CD14-positive monocyte (primary cell): ENCODE results near the gene CCL17. TPM values are rescaled to one million over a fixed set of nuclear protein-coding genes. Genes with fewer than 3 reads are reported as not detected.
A peak's percentile ranks its signal among the peaks of the same experiment; 100 is the strongest.

Experiments used
- DNase-seq, 3 donors: peaks; one replicate each; pipeline ENCODE4 v3.0.0-alpha.2; 2011 to 2022
- H2AFZ ChIP-seq: 2 replicates; pipeline ENCODE4 v1.6.0; 2012; ENCODE audit warnings: mild to moderate bottlenecking, low read depth, low read length, inconsistent platforms; ENCODE audit not compliant: insufficient read depth, poor library complexity, severe bottlenecking
- H3K27ac ChIP-seq, 2 donors: 1 replicate in 1 of 2; 2 replicates in 1 of 2; pipeline ENCODE4 v1.5.1; 2012 to 2013; ENCODE audit warnings: low read length in 2 of 2, control low read depth in 1 of 2, inconsistent platforms in 1 of 2, low read depth in 1 of 2, mild to moderate bottlenecking in 1 of 2
- H3K27me3 ChIP-seq, 2 donors: one replicate each; pipeline versions ENCODE4 v1.6.0 to v1.6.1; 2011 to 2013; ENCODE audit warnings: low read length in 2 of 2; ENCODE audit not compliant: control insufficient read depth in 2 of 2, insufficient read depth in 2 of 2
- H3K36me3 ChIP-seq, 2 donors: replicated peaks in 1 of 2; 1 replicate in 1 of 2; 2 replicates in 1 of 2; pipeline versions ENCODE4 v1.5.1 to v1.6.1; 2012 to 2013; ENCODE audit warnings: low read length in 2 of 2, control low read depth in 1 of 2, inconsistent platforms in 1 of 2, mild to moderate bottlenecking in 1 of 2; ENCODE audit not compliant: insufficient read depth in 2 of 2, control insufficient read depth in 1 of 2
- H3K4me1 ChIP-seq, 2 donors: 1 replicate in 1 of 2; 2 replicates in 1 of 2; pipeline versions ENCODE4 v1.5.1 to v1.6.1; 2012 to 2013; ENCODE audit warnings: low read length in 2 of 2, control low read depth in 1 of 2, inconsistent platforms in 1 of 2, mild to moderate bottlenecking in 1 of 2, moderate library complexity in 1 of 2; ENCODE audit not compliant: insufficient read depth in 2 of 2, control insufficient read depth in 1 of 2
- H3K4me2 ChIP-seq: replicated peaks from 2 replicates; pipeline ENCODE3; 2012; ENCODE audit warnings: low read length, moderate library complexity, mild to moderate bottlenecking; ENCODE audit not compliant: poor library complexity, severe bottlenecking; ENCODE audit errors: extremely low read depth
- H3K4me3 ChIP-seq, 3 experiments: fragments of 200-600 bp in 1 of 3; sonication (generic) in 1 of 3; replicated peaks in 1 of 3; 1 replicate in 2 of 3; 2 replicates in 1 of 3; pipeline ENCODE4 v1.5.1; 2011 to 2013; ENCODE audit warnings: low read length in 3 of 3, mild to moderate bottlenecking in 3 of 3, control low read depth in 2 of 3, low read depth in 2 of 3, inconsistent platforms in 1 of 3, moderate library complexity in 1 of 3
- H3K79me2 ChIP-seq: 2 replicates; pipeline ENCODE4 v1.6.0; 2012; ENCODE audit warnings: mild to moderate bottlenecking, control low read depth, inconsistent platforms, low read length, moderate library complexity; ENCODE audit not compliant: insufficient read depth
- H3K9ac ChIP-seq: 2 replicates; pipeline ENCODE4 v1.6.0; 2017; ENCODE audit warnings: low read length, mild to moderate bottlenecking; ENCODE audit not compliant: insufficient read depth, poor library complexity, severe bottlenecking
- H3K9me3 ChIP-seq, 2 donors: replicated peaks in 1 of 2; 1 replicate in 1 of 2; 2 replicates in 1 of 2; pipeline versions ENCODE4 v1.5.1 to v1.6.1; 2012 to 2013; ENCODE audit warnings: low read length in 2 of 2, control low read depth in 1 of 2; ENCODE audit not compliant: control insufficient read depth in 1 of 2, insufficient read depth in 1 of 2
- H4K20me1 ChIP-seq: 2 replicates; pipeline ENCODE4 v1.6.0; 2012; ENCODE audit warnings: mild to moderate bottlenecking, low read length, control low read depth, moderate library complexity; ENCODE audit not compliant: insufficient read depth
- H3K27ac Mint-ChIP-seq, 7 donors: one replicate each; pipeline ENCODE4 v1.8.0; 2020; ENCODE audit warnings: mild to moderate bottlenecking in 7 of 7, mixed read lengths in 7 of 7, moderate library complexity in 6 of 7, inconsistent platforms in 2 of 7
- H3K27me3 Mint-ChIP-seq, 3 donors: one replicate each; pipeline ENCODE4 v1.8.0; 2021 to 2022; ENCODE audit warnings: low read depth in 3 of 3, mild to moderate bottlenecking in 3 of 3, mixed read lengths in 3 of 3, moderate library complexity in 3 of 3, inconsistent platforms in 1 of 3
- H3K36me3 Mint-ChIP-seq, 2 donors: one replicate each; pipeline ENCODE4 v1.8.0; 2020; ENCODE audit warnings: mixed read lengths in 2 of 2, inconsistent platforms in 1 of 2, mild to moderate bottlenecking in 1 of 2
- H3K4me1 Mint-ChIP-seq: one replicate; pipeline ENCODE4 v1.8.0; 2020; ENCODE audit warnings: mild to moderate bottlenecking, mixed read lengths
- H3K4me3 Mint-ChIP-seq, 2 donors: one replicate each; pipeline ENCODE4 v1.8.0; 2020; ENCODE audit warnings: mild to moderate bottlenecking in 2 of 2, mixed read lengths in 2 of 2, moderate library complexity in 1 of 2
- H3K9me3 Mint-ChIP-seq, 7 donors: one replicate each; pipeline ENCODE4 v1.8.0; 2020 to 2022; ENCODE audit warnings: mixed read lengths in 7 of 7, mild to moderate bottlenecking in 6 of 7, moderate library complexity in 6 of 7, inconsistent platforms in 2 of 7
- WGBS: methylation state at CpG from one replicate; pipeline ENCODE4 v1.1.5; 2013; ENCODE audit warnings: missing lambda C conversion rate; ENCODE audit not compliant: insufficient coverage; 5-methylcytosine and 5-hydroxymethylcytosine counted together
- intact Hi-C, 2 donors: fragments of 100-400 bp; cut with micrococcal nuclease; formaldehyde crosslinking; loops; one replicate each; pipeline versions ENCODE4 v1.15.0 to v1.15.1; 2023
- polyA plus RNA-seq, 3 donors: library from polyadenylated mRNA; depleted of rRNA in 1 of 3; unstranded in 2 of 3; stranded (reverse) in 1 of 3; fragments of 300-500 nt in 2 of 3; fragments of >200 nt in 1 of 3; fragmentation: Illumina TruSeq in 2 of 3; gene quantifications; 1 replicate in 2 of 3; 2 replicates in 1 of 3; pipeline ENCODE4 v1.2.3, GENCODE V29; 2012 to 2021
- TF ChIP-seq, protein P1 (sequence below): fragments of 200-600 bp; IDR thresholded peaks from one replicate; pipeline ENCODE4 v1.8.0; 2022; ENCODE audit warnings: antibody characterized with exemption, mild to moderate bottlenecking

CCL17 gene
- polyA plus RNA-seq, 3 donors: not detected

DNA sequence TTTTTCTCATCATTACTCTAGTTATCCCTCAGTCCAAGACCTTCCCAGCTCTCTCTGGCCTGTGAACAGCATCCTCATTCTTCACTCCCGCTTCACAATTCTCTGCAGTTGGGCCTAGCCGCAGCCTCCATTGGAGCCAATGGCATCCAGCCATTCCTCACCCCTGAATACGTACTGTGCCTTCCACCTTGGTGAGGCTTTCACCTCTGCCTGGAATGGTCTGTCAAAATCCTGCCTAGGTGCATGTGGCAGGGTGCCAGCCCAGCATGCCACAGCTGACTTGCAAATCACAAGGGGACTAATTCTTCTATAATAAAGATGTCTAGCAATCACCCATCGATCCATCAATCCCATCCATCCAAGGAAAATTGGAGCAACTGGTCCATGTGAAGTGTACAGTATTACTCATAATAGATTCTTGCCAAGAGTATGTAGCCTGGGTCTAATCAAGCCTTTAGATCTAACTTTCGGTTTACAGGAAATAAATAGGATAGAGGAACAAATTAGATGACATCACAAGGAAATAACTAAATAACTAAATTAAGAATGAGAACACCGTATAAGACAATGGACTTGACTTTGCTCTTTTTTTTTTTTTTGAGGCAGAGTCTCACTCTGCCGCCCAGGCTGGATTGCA is 37.3 kb upstream of the CCL17 start:
- Mint-ChIP-seq H3K36me3 (no peaks in the 10 kb centered on the region), H3K27me3 (peaks cover 11 to 42% (median 16%) of the 10 kb centered on the region in 3 donors), H3K4me3 (peak overlapping the region in 1 of 2 donors; percentile 12), H3K9me3 (no peaks in the 10 kb centered on the region), H3K4me1 (peaks cover 10% of the 10 kb centered on the region), H3K27ac (no peak overlapping the region)
- H3K27me3 ChIP-seq: no peaks in the 10 kb centered on the region
- H3K27ac ChIP-seq: no peak overlapping the region
- no peak overlapping the region for H3K9ac ChIP-seq
- intact Hi-C loops: no loop called here
- H3K79me2 ChIP-seq: no peaks in the 10 kb centered on the region
- no peaks in the 10 kb centered on the region for H4K20me1 ChIP-seq
- H3K9me3 ChIP-seq: no peaks in the 10 kb centered on the region
- H2AFZ ChIP-seq: no peak overlapping the region
- no peak for DNase-seq
- no peaks in the 10 kb centered on the region for H3K36me3 ChIP-seq
- no peak overlapping the region for H3K4me3 ChIP-seq
- TF ChIP-seq, protein P1, sequence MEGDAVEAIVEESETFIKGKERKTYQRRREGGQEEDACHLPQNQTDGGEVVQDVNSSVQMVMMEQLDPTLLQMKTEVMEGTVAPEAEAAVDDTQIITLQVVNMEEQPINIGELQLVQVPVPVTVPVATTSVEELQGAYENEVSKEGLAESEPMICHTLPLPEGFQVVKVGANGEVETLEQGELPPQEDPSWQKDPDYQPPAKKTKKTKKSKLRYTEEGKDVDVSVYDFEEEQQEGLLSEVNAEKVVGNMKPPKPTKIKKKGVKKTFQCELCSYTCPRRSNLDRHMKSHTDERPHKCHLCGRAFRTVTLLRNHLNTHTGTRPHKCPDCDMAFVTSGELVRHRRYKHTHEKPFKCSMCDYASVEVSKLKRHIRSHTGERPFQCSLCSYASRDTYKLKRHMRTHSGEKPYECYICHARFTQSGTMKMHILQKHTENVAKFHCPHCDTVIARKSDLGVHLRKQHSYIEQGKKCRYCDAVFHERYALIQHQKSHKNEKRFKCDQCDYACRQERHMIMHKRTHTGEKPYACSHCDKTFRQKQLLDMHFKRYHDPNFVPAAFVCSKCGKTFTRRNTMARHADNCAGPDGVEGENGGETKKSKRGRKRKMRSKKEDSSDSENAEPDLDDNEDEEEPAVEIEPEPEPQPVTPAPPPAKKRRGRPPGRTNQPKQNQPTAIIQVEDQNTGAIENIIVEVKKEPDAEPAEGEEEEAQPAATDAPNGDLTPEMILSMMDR: no peak
- peaks cover 10 to 18% of the 10 kb centered on the region in 2 donors for H3K4me1 ChIP-seq
- WGBS: 95% methylated on average over 3 of the region's 7 CpGs
- H3K4me2 ChIP-seq: no peak overlapping the region

DNA sequence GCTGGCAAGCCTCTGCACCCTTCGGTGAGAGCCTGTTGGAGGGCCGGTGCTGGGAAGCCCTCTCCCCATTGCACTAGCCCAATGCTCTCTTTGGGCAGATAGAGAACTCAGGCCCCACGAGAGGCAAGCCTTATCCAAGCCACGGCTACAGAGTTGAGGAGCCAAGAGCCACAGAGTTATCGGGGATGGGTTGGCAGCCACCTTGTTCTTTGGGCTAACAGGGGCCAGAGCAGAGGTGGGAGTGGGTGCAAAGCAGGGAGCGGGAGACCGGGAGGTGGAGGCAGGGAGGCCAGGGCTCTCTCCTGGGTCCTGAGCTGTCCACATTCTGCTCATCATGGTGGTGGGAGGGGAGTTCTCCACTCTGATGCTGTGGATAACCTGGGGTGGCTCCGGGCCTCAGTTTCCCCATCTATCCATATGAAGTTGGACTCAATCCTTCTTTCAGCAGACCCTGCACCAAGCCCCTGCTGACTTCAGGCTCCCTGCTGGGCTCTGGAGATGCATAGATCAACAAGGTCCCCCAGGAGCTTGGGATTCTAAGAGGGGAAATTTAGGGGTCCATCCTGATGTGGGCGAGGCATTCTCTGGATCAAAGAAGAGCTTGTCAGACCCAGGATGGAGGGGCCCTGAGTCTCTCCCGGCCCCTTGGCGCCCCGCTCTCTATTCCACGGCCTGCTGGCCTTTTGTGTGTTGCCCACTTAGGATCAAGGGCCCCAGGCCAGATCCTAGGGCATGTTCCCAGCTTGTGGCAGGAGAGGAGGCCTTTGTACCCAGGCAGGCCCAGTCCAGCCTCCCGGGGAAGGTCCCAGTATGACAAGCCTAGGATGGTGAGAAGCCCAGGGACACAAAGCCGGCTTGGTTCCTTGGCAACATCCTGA is 32.8 kb upstream of the CCL17 start:
- H3K36me3 ChIP-seq: no peaks in the 10 kb centered on the region
- no peak for DNase-seq
- Mint-ChIP-seq H3K27ac (no peak overlapping the region), H3K4me3 (no peak overlapping the region), H3K36me3 (no peaks in the 10 kb centered on the region), H3K4me1 (peaks cover 1% of the 10 kb centered on the region), H3K9me3 (peaks cover 0 to 2% (median 0%) of the 10 kb centered on the region in 7 donors), H3K27me3 (peaks cover 9 to 29% (median 16%) of the 10 kb centered on the region in 3 donors)
- H3K4me1 ChIP-seq: peaks cover under 1 to 3% of the 10 kb centered on the region in 2 donors
- H3K9ac ChIP-seq: no peak overlapping the region
- TF ChIP-seq, protein P1: no peak
- no peaks in the 10 kb centered on the region for H3K9me3 ChIP-seq
- intact Hi-C loops: no loop called here
- WGBS: 92% methylated on average over 13 of the region's 15 CpGs
- no peak overlapping the region for H3K4me3 ChIP-seq
- H2AFZ ChIP-seq: no peak overlapping the region
- no peaks in the 10 kb centered on the region for H3K79me2 ChIP-seq
- no peak overlapping the region for H3K27ac ChIP-seq
- no peak overlapping the region for H3K4me2 ChIP-seq
- H4K20me1 ChIP-seq: no peaks in the 10 kb centered on the region
- no peaks in the 10 kb centered on the region for H3K27me3 ChIP-seq
